Measurements from ENCODE around the gene ECM1.

The ECM1 gene

DNA sequence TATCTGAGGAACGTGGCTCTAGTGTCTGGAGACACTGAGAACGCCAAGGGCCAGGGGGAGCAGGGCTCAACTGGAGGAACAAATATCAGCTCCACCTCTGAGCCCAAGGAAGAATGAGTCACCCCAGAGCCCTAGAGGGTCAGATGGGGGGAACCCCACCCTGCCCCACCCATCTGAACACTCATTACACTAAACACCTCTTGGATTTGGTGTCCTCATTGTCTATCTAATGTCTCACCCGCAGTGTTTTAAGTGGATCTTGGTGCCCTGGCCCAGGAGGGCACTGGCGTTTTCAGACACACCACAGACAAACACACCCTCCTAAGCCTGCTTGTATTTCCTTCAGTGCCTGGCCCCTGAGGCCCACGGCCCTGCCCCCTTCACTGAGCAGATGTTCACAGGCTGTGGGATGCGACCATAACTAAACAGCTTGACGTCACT is 5.5 kb downstream of the ECM1 start:
- DNase-seq = no peak

DNA sequence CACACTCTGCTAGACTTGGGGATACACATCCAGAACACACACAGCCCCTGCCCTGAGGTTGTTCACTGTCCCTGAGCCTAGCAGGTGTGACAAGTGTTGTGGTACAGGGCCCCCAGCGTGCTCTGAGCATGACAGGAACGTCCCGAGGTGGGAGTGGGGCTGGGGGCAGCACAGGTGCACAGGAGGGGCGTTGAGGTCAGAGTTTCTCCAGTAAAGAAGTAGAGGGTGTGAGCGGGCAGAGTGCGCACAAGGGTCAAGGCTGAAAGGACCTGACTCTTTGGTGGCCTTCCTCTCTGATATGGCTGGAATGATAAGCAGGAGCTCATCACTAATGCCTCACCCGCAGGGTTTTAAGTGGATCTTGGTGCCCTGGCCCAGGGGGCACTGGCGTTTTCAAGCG is 6.4 kb downstream of the ECM1 start:
- DNase-seq = no peak

DNA sequence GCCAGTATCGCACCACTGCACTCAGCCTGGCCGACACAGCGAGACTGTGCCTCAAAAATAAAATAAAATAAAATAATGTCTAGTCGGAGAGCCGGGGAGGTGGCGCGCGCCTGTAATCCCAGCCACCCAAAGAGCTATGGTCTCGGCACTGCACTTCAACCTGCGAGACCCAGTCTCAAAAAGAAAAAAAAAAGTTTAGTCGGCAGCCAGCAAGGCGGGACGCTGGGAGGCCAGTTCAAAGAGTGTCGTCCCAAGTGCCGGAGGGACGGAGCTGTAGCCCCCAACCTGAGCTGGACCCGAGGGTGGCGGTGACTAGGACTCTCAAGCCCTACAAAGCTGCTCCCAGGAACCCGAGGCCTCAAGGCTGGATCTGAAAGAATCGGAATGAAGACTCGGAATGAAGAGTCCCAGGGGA is 7.0 kb downstream of the ECM1 start:
- no peak for DNase-seq

DNA sequence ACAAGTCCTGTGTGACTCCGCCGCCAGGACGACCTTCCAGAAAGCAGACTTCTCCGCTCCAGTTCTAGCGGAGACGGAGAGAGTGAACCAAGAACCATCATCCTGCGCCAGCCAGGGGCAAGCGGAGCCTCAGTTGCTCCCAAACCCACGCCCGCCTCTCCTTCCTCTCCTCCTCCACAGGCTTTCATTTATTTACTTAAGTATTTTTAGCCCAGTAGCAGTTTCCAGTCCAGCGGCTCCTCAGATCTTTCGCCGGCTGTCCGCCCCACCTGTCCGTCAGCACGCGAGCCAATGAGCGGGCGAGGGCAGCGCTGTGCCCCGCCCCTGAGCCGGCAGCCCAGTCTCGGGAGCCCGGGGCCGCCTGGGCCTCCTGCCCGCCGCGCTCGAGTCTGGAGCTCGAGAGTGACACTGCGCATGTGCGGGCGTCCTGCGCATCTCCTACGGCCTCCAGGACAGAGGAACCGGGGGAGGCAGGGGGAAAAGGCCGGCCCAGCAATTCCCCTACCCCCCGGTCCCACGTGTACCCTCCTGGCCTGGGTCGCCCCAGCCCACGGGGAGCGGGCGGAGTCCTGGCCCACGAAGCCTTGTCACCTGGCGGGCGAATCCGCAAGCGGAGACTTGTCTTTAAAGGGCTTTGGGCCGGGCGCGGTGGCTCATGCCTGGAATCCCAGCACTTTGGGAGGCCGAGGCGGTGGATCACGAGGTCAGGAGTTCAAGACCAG is 7.6 kb downstream of the ECM1 start, which contains the start of gene FALEC:
FALEC (plus strand) TSS at position 425 of the 722 bp plus-strand sequence.
- peak; percentile 96 for DNase-seq

DNA sequence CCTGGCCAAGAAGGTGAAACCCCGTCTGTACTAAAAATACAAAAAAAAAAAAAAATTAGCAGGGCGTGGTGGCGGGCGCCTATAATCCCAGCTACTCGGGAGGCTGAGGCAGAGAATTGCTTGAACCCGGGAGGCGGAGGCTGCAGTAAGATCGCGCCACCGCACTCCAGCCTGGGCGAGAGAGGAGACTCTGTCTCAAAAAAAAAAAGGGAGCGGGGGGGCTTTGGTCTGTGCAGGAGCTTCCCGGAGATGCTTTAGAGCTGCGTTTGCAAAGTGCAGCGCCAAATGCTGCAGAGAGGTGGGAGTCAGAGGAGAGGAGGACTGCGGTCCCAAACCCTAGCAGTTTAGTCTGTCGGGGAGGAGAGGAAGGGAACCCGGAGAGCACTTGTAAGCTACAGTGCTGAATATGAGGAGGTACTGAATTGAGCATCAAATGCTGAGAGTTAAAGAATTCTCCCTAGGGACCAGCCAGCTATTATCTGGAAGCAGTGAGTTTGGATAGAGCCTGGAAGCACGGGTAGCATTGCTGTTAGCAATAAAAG is 8.2 kb downstream of the ECM1 start:
- no peak for DNase-seq

DNA sequence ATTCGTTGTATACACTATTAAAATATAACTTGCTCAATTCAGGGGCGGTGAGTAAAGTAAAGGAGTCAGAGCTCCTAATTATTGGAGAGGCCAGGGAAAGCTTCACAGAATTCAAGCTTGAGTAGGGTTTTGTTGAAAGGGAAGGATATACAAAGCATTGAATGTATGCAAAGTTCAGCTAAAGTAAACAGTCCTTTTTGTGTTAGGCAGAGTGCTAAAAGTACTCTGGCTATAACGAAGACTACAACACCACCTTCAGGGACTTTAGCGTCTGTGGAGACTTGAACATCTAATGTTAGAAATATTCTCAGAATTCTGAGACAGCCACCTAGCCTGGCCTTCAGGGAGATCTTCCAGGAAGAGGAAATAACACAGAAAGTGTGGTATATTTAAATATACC is 8.7 kb downstream of the ECM1 start:
- peak; percentile 6 for DNase-seq

DNA sequence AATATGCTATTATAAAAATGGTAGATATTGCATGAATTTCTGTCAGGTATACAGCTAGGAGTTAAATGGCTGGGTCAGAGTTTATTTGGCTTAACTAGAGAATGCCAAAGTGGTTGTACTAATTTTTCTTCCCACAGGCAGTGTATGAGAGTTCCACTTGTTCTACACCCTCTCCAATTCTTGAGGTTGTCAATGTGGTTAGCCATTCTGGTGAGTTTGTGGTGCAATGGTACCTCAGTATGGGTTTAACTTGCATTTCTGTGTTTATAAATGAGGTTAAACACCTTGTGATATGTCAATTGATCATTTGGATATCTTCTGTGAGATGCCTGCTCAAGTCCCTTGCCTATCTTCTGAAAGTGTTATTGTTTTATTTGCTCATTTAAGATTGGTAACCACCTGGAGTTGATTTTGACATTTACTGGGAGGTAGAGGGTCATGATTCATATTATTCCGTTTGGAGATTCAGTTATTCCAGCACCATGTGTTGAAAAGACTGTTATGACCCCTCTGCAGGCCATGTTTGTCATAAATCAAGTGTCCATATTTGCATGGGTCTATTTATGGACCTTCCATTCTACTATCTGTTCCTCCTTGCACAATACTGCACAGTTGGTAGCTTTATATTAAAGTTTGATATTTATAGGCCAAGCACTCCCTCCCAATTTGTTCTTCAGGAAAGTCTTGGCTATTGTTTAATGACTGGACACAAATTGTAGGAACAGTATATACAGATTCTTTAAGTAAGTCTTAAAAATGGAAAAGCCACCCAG is 13.5 kb downstream of the ECM1 start:
- DNase-seq = no peak

DNA sequence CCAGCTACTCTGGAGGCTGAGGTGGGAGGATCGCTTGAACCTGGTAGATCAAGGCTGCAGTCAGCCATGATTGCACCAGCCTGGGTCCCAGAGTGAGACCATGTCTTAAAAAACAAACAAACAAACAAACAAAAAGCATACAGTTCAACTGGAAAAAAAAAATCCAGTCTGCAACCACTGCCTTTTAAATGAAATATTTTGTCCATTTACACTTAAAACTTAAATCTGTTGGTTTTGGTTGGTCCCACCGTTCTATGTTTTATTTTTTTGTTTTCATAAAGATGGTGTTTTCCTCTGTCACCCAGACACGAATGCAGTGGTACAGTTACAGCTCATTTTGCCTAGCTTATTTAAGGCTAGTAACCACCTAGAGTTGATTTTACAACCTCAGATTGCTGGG is 17.4 kb downstream of the ECM1 start:
- no peak for DNase-seq

DNA sequence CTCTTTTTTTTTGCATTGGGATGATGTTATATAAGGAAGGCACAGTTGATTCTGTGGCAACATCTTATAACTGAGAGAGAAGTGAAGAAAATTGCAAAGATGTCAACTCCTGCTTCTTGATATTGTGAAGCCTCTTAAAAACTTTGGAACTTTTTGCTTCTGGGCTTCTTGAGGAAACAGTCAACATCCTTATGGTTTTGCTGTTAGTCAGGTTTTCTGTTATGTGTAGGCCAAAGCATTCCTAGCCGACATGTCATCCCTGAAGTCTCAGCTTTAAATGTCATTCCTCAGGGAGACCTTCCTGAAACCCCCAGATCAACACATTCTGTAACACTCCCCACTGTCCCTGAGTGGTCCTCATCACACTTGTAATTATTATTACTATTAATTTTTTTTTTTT is 20.3 kb downstream of the ECM1 start:
- DNase-seq = no peak

DNA sequence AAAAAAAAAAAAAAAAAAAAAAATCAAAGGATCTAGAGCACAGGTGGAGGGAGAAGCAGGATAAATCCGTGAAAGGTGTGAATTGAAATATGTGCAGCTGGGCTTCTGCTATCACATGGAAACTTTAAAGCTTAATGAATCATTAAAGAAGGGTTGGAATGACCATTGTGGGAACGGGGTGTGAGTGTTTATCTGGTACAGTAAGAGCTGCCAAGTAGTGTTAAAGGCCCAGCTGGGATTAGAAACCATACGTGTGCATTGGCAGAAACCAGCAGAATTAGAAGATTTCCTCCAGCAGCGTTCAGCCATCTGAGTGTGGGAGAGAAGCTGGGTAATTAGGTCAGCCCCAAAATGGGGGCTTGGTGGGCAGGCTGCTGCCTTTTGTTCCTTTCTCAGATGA is 21.1 kb downstream of the ECM1 start:
- no peak for DNase-seq

DNA sequence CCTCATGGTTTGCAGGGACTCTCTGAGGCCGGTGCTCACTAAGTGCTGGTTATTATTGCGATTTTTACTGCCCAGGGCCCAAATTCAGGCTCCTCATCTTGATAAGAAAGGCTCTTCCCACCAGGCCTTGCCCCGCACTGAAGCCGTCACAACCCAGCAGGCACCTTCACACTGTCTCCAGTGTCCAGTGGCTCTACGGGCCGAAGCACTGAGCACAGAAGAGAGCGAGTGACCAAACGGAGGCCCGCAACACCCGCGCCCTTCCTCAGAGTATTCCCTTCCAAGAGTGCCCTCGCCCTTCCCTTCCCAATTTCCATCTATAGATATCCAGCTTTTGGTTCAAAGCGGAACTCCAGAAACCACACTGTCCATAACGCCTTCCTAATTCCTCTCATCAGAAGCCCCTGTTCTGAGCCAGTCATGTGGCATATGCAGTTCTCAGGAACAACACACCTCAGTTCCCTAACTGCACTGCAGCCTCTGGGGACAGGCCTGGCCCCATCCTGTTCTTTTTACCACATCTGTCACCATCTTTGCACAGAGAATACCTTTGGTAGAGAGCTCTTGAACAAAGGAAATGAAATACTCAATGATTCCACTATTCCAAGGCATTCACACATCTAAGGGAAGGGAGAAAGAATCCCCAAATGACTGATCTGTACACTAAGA is 22.7 kb downstream of the ECM1 start:
- no peak for DNase-seq

DNA sequence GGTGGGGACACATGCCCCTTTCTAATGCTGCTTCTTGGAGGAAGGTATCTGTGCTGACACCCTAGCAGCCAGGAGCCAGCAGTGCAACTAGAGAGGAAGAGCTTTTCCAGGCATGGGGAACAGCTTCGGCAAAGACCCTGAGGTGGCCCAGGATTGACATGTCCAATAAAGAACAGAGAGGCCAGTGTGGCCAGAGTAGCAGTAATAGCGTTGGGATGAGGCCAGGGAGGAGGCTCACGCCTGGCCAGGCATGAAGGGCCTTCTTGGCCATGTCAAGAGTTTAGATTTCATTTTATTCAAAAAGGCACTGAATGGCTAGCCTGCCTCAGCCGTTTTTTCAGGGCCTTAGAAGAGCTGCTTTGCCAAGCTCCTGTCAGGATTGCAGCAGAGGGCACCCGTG is 25.0 kb downstream of the ECM1 start:
- no peak for DNase-seq

DNA sequence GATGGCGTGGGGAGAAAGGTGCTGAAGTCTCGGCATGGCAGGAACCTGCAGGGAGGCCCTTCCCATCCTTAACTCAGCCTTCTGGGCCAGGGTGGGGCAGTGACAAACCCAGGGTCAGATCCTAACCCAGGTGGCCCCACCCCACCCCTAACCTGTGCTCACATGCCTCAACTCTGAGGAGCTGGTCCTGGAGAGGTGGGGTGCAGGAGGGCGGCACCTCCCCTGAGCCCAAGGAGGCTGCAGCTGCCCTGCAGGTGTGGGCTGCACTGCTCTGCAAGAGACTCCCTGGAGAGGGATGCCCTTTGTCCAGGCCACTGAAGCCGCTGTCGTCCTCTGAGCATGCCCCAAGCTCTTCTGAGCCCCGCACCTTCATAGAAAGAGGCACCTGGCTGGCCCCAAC is 26.1 kb downstream of the ECM1 start:
- no peak for DNase-seq

DNA sequence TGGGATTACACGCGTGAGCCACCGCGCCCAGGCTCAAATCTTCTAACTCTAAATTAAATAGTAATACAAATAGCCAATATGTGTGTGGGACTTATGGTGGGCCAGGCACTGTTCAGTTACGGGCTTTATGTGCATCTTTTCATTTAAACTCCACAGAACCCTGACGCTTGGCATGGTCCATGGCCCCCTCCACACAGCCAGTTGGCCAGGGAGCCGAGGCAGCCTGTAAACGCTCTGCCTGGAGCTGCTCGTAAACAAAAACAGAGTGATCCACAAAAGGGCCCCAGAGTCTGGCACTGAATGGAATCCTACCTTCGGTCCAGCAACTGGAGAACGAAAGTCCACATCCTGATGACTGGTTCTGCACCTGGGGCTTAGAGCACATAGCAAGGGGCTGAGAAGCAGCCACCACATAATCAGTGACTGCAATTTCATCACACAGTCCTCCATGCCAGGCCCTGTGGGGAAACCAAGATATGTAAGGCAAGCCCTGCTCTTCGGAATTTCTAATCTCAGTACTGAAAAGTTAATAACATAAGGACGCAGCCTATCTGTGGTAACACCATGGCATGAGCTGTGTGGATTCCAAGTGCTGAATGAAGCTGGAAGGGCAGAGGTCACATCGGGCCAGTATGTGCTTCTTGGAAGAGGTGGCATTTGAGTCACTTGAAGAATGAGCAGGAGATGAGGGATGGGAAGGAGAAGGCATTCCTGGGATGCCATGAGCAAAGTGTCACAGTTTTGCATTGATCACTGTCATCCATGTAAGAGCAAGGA is 27.8 kb downstream of the ECM1 start:
- DNase-seq = no peak

DNA sequence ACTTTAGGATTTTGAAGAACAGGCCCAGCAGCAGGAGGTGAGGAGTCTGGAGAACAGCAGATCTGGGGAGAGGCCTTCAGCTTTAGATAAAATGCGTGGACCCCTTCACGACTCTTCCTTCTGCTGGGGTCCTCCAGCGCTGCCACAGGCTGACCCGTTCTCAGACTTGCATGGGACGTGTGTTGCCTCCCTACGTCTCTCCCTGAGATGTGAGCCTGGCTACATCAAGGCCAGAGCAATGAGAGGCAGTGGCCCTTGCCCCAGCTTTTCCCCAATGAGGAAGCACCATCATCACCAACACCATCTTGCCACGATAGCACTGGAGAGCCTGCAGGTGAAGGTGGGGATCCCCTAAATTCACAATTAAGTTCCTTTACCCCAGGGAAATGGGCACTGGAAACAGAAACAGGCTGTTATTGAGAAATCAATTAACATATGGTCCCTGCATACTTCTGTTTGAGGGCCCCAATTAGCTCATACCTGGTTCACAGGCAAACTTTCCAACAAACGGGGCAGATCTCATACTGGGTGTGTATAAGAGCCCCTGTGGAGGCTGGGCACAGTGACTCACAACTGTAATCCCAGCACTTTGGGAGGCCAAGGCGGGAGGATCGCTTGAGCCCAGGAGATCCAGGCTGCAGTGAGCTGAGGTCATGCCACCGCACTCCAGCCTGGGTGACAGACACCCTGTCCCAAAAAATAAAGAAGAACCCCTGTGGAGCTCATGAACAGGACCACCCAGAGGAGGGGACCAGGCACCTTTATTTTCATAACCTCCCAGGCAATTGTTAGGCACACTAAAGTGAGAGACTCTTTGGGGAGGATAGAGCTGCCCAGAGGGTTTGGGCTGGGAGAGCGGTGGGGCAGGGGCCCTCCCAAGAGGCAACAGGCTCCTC is 29.2 kb downstream of the ECM1 start:
- no peak for DNase-seq

DNA sequence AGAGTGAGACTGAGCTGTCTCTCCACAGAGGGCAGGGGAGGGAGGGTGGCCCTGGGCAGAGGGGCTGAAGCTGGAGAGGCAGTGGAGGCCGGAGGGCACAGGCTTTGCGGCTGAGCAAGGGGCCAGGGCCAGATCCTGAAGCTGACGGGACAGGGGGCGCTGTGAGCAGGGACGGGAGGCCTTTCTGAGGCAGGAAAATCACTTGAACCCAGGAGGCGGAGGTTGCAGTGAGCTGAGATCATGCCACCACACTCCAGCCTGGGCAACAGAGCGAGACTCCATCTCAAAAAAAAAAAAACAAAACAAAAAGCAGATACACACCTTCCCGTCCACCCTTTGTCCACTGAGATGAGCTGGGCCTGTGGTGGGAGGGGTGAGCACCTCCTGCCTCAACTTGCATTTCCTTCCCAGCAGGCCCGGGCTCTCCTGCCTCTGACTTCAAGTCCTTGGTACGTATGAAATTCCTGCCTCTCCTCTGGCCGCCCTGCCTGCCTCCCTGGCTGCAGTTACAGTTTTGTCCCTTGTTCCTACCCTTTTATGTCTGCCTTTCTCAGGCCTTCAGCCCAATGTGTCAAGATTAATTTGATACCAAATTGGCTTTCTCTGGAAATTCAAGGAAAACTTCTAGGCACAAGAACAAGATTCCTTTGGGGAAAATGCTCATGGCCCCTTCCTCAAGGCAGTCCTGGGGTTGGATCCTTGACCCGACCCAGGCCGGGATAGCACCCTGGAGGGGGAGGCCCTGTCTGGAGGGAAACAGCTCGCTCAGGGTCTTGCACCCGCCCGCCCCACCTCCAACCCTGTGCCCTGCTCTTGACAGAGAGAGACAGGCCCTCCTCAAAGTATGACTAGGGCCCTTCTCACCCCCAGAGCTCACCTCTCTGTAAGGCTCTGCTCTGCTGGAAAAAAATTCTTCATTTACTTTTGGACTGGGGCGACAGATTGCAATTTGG is 30.1 kb downstream of the ECM1 start:
- no peak for DNase-seq

DNA sequence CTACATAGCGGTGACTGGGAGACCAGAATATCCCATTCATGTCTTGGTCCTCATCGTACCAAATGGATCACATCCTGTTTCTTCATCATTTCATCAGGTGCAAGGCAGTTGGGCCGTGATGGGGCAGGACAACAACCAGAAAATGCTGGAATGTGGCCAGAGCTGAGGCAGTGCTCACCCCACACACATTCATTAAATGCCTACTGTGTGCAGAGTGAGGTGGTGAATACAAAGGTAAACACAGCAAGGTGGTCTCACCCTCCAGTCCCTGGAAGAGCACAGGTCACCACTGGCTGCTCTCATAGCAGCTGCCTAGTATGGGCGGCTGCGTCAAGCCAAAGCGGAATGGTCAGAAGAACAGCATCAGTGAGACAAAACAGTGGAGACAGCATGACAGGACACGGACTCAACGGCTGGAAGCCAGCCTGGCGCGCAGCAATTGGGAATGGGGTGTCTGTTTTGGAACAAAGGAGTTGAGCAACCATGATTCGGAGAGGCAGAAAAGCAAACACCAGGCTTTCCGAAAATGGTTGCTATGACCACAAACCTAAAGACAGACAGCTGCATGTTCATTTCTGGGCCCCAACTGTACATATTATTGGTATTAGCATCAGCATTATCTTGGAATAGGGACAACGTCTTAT is 35.7 kb downstream of the ECM1 start:
- no peak for DNase-seq

DNA sequence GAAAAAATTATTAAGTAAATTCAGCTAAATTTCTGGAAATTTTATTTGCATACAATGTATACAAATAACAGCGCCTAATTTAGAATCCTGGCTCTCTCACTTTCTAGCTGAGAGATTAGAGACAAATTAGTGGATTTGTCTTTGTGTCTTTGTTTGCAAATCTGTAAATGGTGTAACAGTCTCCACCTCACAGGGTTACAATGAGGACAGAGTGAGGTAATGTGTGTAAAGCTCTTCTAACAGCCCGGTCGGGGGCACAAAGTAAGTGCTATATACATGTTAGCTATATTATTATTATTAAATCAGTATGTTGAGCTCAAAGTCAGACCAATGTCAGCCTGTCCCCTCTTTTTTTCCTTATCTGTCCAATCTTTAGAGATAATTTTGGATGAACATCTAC is 36.3 kb downstream of the ECM1 start:
- no peak for DNase-seq

DNA sequence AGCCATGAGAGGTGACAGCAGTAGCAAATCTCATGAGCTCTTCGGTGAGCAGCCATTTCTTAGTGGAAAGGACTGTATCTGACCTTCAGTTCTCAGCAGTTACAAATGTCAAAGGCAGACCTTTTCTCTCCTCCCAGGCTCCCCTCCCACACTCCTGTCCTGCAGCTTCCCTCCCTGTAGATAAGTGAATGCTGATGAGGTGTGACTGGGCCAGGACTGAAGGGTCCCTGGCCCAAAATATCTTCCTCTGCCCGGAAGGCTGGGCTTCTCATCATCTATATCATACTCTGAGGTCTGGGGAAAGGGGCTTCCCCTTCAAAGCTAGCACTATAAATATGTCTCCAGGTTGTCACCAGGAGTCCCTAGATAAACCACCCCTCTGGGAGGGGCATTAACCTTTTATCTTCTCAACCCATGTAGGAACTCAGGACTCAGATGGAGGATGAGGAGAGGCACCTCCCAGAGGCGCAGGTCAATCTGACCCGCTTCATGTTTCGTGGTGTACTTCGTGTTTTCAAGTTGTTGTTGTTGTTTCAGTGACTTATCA is 37.6 kb downstream of the ECM1 start:
- DNase-seq = no peak
